Islet of Langerhans (tissue), 1 donor: ENCODE results near the gene ANKS6.

ENCODE experiments used
- FAIRE-seq: peaks from one replicate; lab custom pipeline; 2011; peaks lifted over from hg19 to GRCh38; lab: Jason Lieb, UNC

The ANKS6 gene

GRCh38 chr9:98732091-98732490, 64.3 kb downstream of the ANKS6 start:
- FAIRE-seq, result no peak

GRCh38 chr9:98730871-98731270, 65.5 kb downstream of the ANKS6 start:
- FAIRE-seq, result no peak

- no peak for FAIRE-seq
Measured at GRCh38 chr9:98728500-98728899, 67.9 kb downstream of the ANKS6 start.

- FAIRE-seq, result no peak
Measured at GRCh38 chr9:98727428-98727827, 68.9 kb downstream of the ANKS6 start.

- no peak for FAIRE-seq
Measured at GRCh38 chr9:98726735-98727134, 69.6 kb downstream of the ANKS6 start.

GRCh38 chr9:98724810-98725530, 71.4 kb downstream of the ANKS6 start:
- FAIRE-seq, result no peak

GRCh38 chr9:98721643-98722042, 74.7 kb downstream of the ANKS6 start:
- FAIRE-seq, result no peak

GRCh38 chr9:98720402-98720801, 76.0 kb downstream of the ANKS6 start:
- no peak for FAIRE-seq

GRCh38 chr9:98719055-98719454, 77.3 kb downstream of the ANKS6 start:
- no peak for FAIRE-seq

GRCh38 chr9:98714833-98715232, 81.5 kb downstream of the ANKS6 start:
- FAIRE-seq, result no peak

GRCh38 chr9:98712987-98713386, 83.4 kb downstream of the ANKS6 start:
- FAIRE-seq, result no peak

- FAIRE-seq, result no peak
Measured at GRCh38 chr9:98709968-98710965, 86.1 kb downstream of the ANKS6 start.

- FAIRE-seq, result no peak
Measured at GRCh38 chr9:98708933-98709911, 87.1 kb downstream of the ANKS6 start, which contains the start of gene GABBR2. Gene GABBR2, minus strand, starts transcription at chr9:98708935. Its CDS starts 198 bp downstream, at chr9:98708737.

- no peak for FAIRE-seq
Measured at GRCh38 chr9:98708103-98708932, 88.0 kb downstream of the ANKS6 start.

- no peak for FAIRE-seq
Measured at GRCh38 chr9:98707166-98708102, 88.9 kb downstream of the ANKS6 start.

- no peak for FAIRE-seq
Measured at GRCh38 chr9:98706651-98707165, 89.6 kb downstream of the ANKS6 start.

GRCh38 chr9:98702835-98703380, 93.4 kb downstream of the ANKS6 start:
- no peak for FAIRE-seq

- no peak for FAIRE-seq
Measured at GRCh38 chr9:98702340-98702739, 94.0 kb downstream of the ANKS6 start.

- FAIRE-seq, result no peak
Measured at GRCh38 chr9:98701576-98701975, 94.8 kb downstream of the ANKS6 start.
